Body of pancreas (tissue), 4 donors: ENCODE measurements around the gene LYZL4. TPM values are rescaled to one million over a fixed set of nuclear protein-coding genes. Genes with fewer than 3 reads are reported as not detected.

ENCODE experiments used
- ATAC-seq: fragments of 150-250 bp; one replicate; pipeline ENCODE4 v1.9.1; 2016
- DNase-seq, 4 donors: peaks; one replicate each; pipeline ENCODE4 v3.0.0-alpha.2; 2019
- H3K27ac ChIP-seq, 4 donors: fragments of 200-600 bp; sonication (generic); 1 replicate in 3 of 4; 2 replicates in 1 of 4; pipeline versions ENCODE4 v1.5.1 to v1.6.1; 2016 to 2019; ENCODE audit warnings: mild to moderate bottlenecking in 1 of 4, mixed read lengths in 1 of 4, moderate library complexity in 1 of 4
- H3K27me3 ChIP-seq, 2 donors: fragments of 200-600 bp; sonication (generic); one replicate each; pipeline ENCODE4 v1.6.0; 2016; ENCODE audit warnings: mild to moderate bottlenecking in 1 of 2
- H3K36me3 ChIP-seq, 2 donors: fragments of 200-600 bp; sonication (generic); replicated peaks in 1 of 2; 2 replicates each; pipeline ENCODE4 v1.5.1; 2016; ENCODE audit warnings: low read depth in 2 of 2; ENCODE audit not compliant: insufficient read depth in 1 of 2
- H3K4me1 ChIP-seq: fragments of 200-600 bp; sonication (generic); one replicate; pipeline ENCODE4 v1.6.0; 2016
- H3K4me3 ChIP-seq, 2 donors: fragments of 200-600 bp; sonication (generic); 1 replicate in 1 of 2; 2 replicates in 1 of 2; pipeline ENCODE4 v1.5.1; 2016 to 2019
- H3K9me3 ChIP-seq, 3 donors: fragments of 200-600 bp; sonication (generic); 1 replicate in 2 of 3; 2 replicates in 1 of 3; pipeline ENCODE4 v1.5.1; 2016
- POLR2A ChIP-seq, 3 donors: fragments of 450-650 bp; IDR thresholded peaks; one replicate each; pipeline ENCODE4 v1.6.1; 2016; ENCODE audit warnings: antibody characterized with exemption in 3 of 3, mild to moderate bottlenecking in 2 of 3
- WGBS, 2 donors: methylation state at CpG; one replicate each; pipeline ENCODE4 v1.1.5; 2017; 5-methylcytosine and 5-hydroxymethylcytosine counted together
- intact Hi-C: fragments of 100-400 bp; cut with DNase I; formaldehyde crosslinking; loops from one replicate; pipeline ENCODE4 v1.15.1; 2023
- total RNA-seq, 2 donors: library from RNA; depleted of rRNA; stranded (reverse); fragments of >200 nt; gene quantifications; one replicate each; pipeline ENCODE4 v1.1.0, GENCODE V29; 2016
- TF ChIP-seq, protein P1 (sequence below), 7 experiments: fragments of 450-650 bp in 4 of 7; fragments of 200-600 bp in 3 of 7; sonication (generic) in 3 of 7; IDR thresholded peaks; one replicate each; pipeline ENCODE4 v1.5.1; 2016 to 2019; ENCODE audit warnings: antibody characterized with exemption in 7 of 7

The LYZL4 gene, protein sequence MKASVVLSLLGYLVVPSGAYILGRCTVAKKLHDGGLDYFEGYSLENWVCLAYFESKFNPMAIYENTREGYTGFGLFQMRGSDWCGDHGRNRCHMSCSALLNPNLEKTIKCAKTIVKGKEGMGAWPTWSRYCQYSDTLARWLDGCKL
- total RNA-seq = not detected

DNA sequence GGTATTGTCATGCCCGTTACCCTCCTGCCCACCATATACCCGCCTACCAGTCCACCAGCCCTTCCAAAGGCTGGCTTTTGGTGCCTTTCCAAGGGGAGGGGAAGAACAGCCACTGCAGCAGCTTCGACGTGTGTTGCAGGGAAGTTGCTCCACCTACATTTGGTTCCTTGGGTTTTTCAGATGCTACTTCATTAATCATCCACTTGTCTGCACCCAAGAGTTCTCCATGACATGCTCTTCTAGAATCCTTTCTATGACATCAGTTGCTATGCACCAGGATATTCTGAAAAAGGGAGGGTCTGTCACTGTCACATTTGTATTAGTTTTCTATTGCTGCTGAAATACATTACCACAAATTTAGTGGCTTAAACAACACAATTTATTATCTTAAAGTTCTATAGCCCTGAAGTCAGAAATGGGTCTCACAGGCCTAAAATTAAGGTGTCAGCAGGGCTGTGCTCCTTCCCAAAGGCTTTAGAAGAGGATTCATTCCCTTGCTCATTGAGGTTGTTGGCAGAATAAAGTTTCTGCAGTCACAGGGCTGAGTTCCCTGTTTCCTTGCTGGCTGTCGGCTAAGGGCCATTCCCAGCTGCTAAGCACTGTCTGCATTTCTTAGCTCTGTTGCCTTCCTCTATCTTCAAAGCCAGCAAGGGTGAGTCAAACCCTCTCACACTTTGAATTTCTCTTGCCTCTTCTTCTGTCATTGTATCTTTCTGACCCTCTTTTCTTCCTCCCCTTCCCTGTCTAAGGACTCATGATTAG, at the start of gene LYZL4:
LYZL4 (minus strand) TSS at position 241 of the 762 bp plus-strand sequence. CDS start 3,359 bp downstream, outside the sequence.
- no peak within 1 kb of the TSS for H3K27ac ChIP-seq
- DNase-seq = no peak
- no peaks in the 10 kb centered on the region for H3K27me3 ChIP-seq
- H3K4me3 ChIP-seq = no peak within 1 kb of the TSS
- no peaks in the 10 kb centered on the region for H3K9me3 ChIP-seq
- no peaks in the 10 kb centered on the region for H3K4me1 ChIP-seq
- no peaks in the 10 kb centered on the region for H3K36me3 ChIP-seq
- WGBS, 2 donors = 63 to 70% methylated on average over 5 of the region's 5 CpGs
- ATAC-seq = no peak
- TF ChIP-seq, protein P1, sequence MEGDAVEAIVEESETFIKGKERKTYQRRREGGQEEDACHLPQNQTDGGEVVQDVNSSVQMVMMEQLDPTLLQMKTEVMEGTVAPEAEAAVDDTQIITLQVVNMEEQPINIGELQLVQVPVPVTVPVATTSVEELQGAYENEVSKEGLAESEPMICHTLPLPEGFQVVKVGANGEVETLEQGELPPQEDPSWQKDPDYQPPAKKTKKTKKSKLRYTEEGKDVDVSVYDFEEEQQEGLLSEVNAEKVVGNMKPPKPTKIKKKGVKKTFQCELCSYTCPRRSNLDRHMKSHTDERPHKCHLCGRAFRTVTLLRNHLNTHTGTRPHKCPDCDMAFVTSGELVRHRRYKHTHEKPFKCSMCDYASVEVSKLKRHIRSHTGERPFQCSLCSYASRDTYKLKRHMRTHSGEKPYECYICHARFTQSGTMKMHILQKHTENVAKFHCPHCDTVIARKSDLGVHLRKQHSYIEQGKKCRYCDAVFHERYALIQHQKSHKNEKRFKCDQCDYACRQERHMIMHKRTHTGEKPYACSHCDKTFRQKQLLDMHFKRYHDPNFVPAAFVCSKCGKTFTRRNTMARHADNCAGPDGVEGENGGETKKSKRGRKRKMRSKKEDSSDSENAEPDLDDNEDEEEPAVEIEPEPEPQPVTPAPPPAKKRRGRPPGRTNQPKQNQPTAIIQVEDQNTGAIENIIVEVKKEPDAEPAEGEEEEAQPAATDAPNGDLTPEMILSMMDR (IDR thresholded peaks at IDR 0.05) = no peak
- no peak for TF ChIP-seq POLR2A (IDR thresholded peaks at IDR 0.05)
- intact Hi-C loops = no loop called here

DNA sequence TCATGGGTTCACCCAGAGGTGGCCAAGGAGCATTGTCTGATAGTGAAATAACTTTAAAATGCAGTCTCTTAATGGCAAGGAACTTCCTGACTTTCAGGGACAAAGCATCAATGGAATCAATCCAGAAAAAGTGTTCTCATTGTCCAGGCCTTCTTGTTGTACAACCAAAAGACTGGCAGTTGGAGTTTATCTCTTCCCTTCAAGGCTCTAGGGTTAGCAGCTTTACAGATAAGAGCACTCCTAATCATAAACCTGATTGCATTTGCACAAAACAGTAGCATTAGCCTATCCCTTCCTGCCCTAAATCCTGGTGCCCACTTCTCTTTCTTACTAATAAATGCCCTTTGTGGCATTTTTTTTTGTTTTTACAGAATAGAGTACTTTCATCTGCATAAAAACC, 48.7 kb upstream of the LYZL4 start:
- Histone ChIP-seq H3K36me3 (no peaks in the 10 kb centered on the region), H3K27me3 (no peaks in the 10 kb centered on the region), H3K9me3 (no peaks in the 10 kb centered on the region), H3K27ac (no peak overlapping the region), H3K4me1 (no peaks in the 10 kb centered on the region), H3K4me3 (no peak overlapping the region)
- DNase-seq (no peak), ATAC-seq (no peak)
- intact Hi-C loops = no loop called here
- TF ChIP-seq POLR2A (IDR thresholded peaks at IDR 0.05) = no peak
- TF ChIP-seq, protein P1 (IDR thresholded peaks at IDR 0.05) = no peak

DNA sequence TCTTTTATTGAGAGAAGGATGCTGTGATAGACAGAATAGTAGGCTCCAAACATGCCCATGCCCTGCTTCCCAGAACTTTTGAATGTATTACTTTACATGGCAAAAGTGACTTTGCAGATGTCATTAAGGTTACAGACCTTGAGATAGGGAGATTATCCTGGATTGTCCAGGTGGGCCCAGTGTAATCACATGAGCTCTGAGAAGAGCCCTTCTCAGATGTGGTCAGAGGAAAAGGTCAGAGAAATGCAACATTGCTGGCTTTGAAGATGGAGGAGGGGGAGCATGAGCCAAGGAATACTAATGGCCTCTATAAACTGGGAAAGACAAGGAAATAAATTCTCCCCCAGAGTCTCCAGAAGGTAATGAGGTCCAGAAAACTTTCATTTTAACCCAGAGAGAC, 45.8 kb upstream of the LYZL4 start:
- Histone ChIP-seq H3K4me3 (no peak overlapping the region), H3K9me3 (no peaks in the 10 kb centered on the region), H3K36me3 (no peaks in the 10 kb centered on the region), H3K27me3 (no peaks in the 10 kb centered on the region), H3K27ac (no peak overlapping the region), H3K4me1 (no peaks in the 10 kb centered on the region)
- ATAC-seq = no peak
- intact Hi-C loops = no loop called here
- TF ChIP-seq, protein P1 (IDR thresholded peaks at IDR 0.05) = no peak
- TF ChIP-seq POLR2A (IDR thresholded peaks at IDR 0.05) = no peak
- DNase-seq = no peak

DNA sequence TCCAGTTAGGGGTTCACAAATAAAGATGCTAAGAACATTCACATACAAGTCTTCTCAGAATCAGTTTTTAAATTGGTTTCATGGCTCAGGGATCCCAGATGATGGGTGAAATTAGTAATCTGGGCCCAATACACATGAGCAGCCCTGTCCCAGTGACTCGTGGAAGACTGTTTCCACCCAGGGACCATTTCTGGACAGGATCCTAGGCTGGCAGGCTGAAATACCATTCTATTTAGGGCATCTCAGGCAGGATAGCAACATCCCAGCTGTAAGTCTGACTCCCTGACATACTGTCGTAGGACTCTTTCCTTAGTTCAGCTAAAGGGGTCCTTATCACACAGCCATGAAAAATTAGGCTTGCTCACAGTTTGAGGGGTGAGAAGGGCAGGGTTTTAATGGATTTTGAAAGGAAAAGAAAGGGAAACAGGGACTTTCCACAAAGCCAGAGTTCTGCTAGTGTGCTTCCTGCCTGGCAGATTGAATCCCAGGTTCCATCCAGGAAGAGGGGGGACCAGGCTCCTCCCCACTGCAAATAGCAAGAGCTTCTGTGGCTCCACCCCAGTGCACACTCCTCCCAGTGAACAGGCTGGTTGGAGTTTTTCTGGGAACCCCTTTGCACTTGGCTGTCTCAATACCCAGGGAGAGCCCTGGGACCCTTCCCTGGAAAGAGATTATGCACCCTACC, 41.3 kb upstream of the LYZL4 start:
- intact Hi-C loops = no loop called here
- no peaks in the 10 kb centered on the region for H3K4me1 ChIP-seq
- H3K27me3 ChIP-seq = no peaks in the 10 kb centered on the region
- no peaks in the 10 kb centered on the region for H3K36me3 ChIP-seq
- no peak overlapping the region for H3K27ac ChIP-seq
- no peak for TF ChIP-seq POLR2A (IDR thresholded peaks at IDR 0.05)
- TF ChIP-seq, protein P1 (IDR thresholded peaks at IDR 0.05) = no peak
- 61 to 66% methylated on average over 2 of the region's 2 CpGs for WGBS, 2 donors
- ATAC-seq = no peak
- no peak overlapping the region for H3K4me3 ChIP-seq
- no peak for DNase-seq
- no peaks in the 10 kb centered on the region for H3K9me3 ChIP-seq
